ENCODE measurements around the gene GADD45G.
A peak's percentile ranks its signal among the peaks of the same experiment; 100 is the strongest.

GADD45G gene

GRCh38 chr9:89562186-89562814 lies 42.5 kb upstream of the GADD45G start:
- in situ Hi-C loops (cut with HindIII; ENCODE audit: low sequenced_read_pairs): no loop called here

GRCh38 chr9:89563571-89564345 lies 41.1 kb upstream of the GADD45G start:
- H3K4me3 ChIP-seq (ENCODE audit: low read depth, low read length): no peak overlapping the region
- in situ Hi-C loops (cut with HindIII; ENCODE audit: low sequenced_read_pairs): no loop called here
- TF ChIP-seq CTCF (IDR thresholded peaks at IDR 0.05; ENCODE audit: low read depth, low read length, missing control alignments): no peak
- no peak for DNase-seq (ENCODE audit: low read depth)

More at GRCh38 chr9:89562186-89562814, 42.5 kb upstream of the GADD45G start:
- no peak overlapping the region for H3K4me3 ChIP-seq (ENCODE audit: low read depth, low read length)
- no peak for TF ChIP-seq CTCF (IDR thresholded peaks at IDR 0.05; ENCODE audit: low read depth, low read length, missing control alignments)
- peak; percentile 24 for DNase-seq (ENCODE audit: low read depth)

GRCh38 chr9:89564346-89564878 lies 40.4 kb upstream of the GADD45G start:
- DNase-seq (ENCODE audit: low read depth): no peak
- in situ Hi-C loops (cut with HindIII; ENCODE audit: low sequenced_read_pairs): no loop called here
- TF ChIP-seq CTCF (IDR thresholded peaks at IDR 0.05; ENCODE audit: low read depth, low read length, missing control alignments): no peak

GRCh38 chr9:89567649-89568048 lies 37.2 kb upstream of the GADD45G start:
- TF ChIP-seq CTCF (IDR thresholded peaks at IDR 0.05; ENCODE audit: low read depth, low read length, missing control alignments): no peak

More at GRCh38 chr9:89564346-89564878, 40.4 kb upstream of the GADD45G start:
- H3K4me3 ChIP-seq (ENCODE audit: low read depth, low read length): no peak overlapping the region

GRCh38 chr9:89574309-89574708 lies 30.5 kb upstream of the GADD45G start:
- no peak for TF ChIP-seq CTCF (IDR thresholded peaks at IDR 0.05; ENCODE audit: low read depth, low read length, missing control alignments)
- no peak overlapping the region for H3K4me3 ChIP-seq (ENCODE audit: low read depth, low read length)
- in situ Hi-C loops (cut with HindIII; ENCODE audit: low sequenced_read_pairs): loop anchor here (10.0 kb wide), 1 partner anchor 810 kb away; no protein-coding TSS in a partner anchor
- no peak for DNase-seq (ENCODE audit: low read depth)

More at GRCh38 chr9:89567649-89568048, 37.2 kb upstream of the GADD45G start:
- DNase-seq (ENCODE audit: low read depth): no peak
- H3K4me3 ChIP-seq (ENCODE audit: low read depth, low read length): no peak overlapping the region
- in situ Hi-C loops (cut with HindIII; ENCODE audit: low sequenced_read_pairs): no loop called here

GRCh38 chr9:89576404-89576839 lies 28.4 kb upstream of the GADD45G start:
- peak; percentile 42 for TF ChIP-seq CTCF (IDR thresholded peaks at IDR 0.05; ENCODE audit: low read depth, low read length, missing control alignments)
- DNase-seq (ENCODE audit: low read depth): no peak
- no peak overlapping the region for H3K4me3 ChIP-seq (ENCODE audit: low read depth, low read length)

More at GRCh38 chr9:89576404-89576839, 28.4 kb upstream of the GADD45G start:
- in situ Hi-C loops (cut with HindIII; ENCODE audit: low sequenced_read_pairs): loop anchor here (10.0 kb wide), 1 partner anchor 808 kb away; no protein-coding TSS in a partner anchor
